Endothelial cell of coronary artery (primary cell): ENCODE results near the gene ATP13A2. TPM values are rescaled to one million over a fixed set of nuclear protein-coding genes. Genes with fewer than 3 reads are reported as not detected.

Experiments used
- total RNA-seq: library from RNA; depleted of rRNA; stranded (reverse); fragments of >200 nt; gene quantifications from 2 replicates; pipeline ENCODE4 v1.2.3, GENCODE V29; 2014

The ATP13A2 gene
- 44.9 and 81.9 TPM in 2 replicates for total RNA-seq

GRCh38 chr1:17011439-17012307, at the start of gene ATP13A2:
TSS of gene ATP13A2 (minus strand) at chr1:17011928. CDS start at chr1:17011738, 190 bp downstream.

GRCh38 chr1:17053685-17054410, 42.1 kb upstream of the ATP13A2 start, which contains the start of gene SDHB:
TSS of gene SDHB (minus strand) at chr1:17054032. CDS start at chr1:17054019, 13 bp downstream.

GRCh38 chr1:16980473-16981268, 31.1 kb downstream of the ATP13A2 start, which contains the start of gene MFAP2:
TSS of gene MFAP2 (minus strand) at chr1:16980620. CDS start at chr1:16978273, 2,347 bp downstream.

Other genes with a start within 250 kb of the ATP13A2 start
- 2,685 and 5,329 TPM in 2 replicates for gene RNU1-2, start 115.9 kb downstream of the ATP13A2 start, total RNA-seq
- gene CROCC, start 90.0 kb downstream of the ATP13A2 start, total RNA-seq, result 12.3 and 18.9 TPM in 2 replicates
- gene MFAP2, start 31.3 kb downstream of the ATP13A2 start, total RNA-seq, result 19.5 and 26.9 TPM in 2 replicates
- 144 and 147 TPM in 2 replicates for gene SDHB, start 42.1 kb upstream of the ATP13A2 start, total RNA-seq
- gene PADI2, start 107.5 kb upstream of the ATP13A2 start, total RNA-seq, result 0.09 TPM in 1 of 2 replicates, not detected in the other
- gene PADI1, start 193.2 kb upstream of the ATP13A2 start, total RNA-seq, result 0.09 TPM in 1 of 2 replicates, not detected in the other
- not detected in 2 replicates for gene PADI3, start 237.2 kb upstream of the ATP13A2 start, total RNA-seq